Stomach (tissue), 4 donors: ENCODE data around the gene TAL2.

ENCODE experiments used
- CTCF ChIP-seq, 7 experiments: fragments of 450-650 bp in 4 of 7; fragments of 200-600 bp in 3 of 7; sonication (generic) in 3 of 7; IDR thresholded peaks; one replicate each; pipeline ENCODE4 v1.5.1; 2016 to 2019; ENCODE audit warnings: antibody characterized with exemption in 7 of 7, control low read depth in 2 of 7, mild to moderate bottlenecking in 1 of 7
- EP300 ChIP-seq: sonication (generic); formaldehyde crosslinking; IDR thresholded peaks from one replicate; pipeline ENCODE4 v1.6.1; 2017; ENCODE audit warnings: antibody characterized with exemption
- POLR2AphosphoS5 ChIP-seq, 3 donors: sonication (generic); formaldehyde crosslinking; IDR thresholded peaks; one replicate each; pipeline ENCODE4 v1.6.1; 2016; ENCODE audit warnings: antibody characterized with exemption in 3 of 3

DNA sequence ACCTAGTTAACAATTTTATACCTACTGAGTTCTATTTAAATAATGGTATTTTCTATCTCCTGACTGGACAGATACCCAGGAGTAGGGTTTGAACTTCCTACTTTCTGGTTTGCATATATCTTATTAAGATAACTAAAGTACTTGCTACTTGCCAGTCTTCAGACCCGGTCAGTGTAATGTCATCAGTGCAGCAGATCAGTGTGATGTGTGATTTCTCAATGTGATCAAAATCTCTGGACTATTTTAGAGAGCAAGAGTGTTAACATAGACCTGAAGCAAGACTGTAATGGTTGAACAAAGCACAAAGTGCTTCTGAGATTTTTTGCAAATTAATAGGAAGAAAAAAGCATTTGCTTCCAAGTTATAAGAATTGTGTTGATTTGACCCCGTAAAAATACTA, 38.9 kb downstream of the TAL2 start:
- TF ChIP-seq CTCF (IDR thresholded peaks at IDR 0.05) (no peak), EP300 (no peak), POLR2AphosphoS5 (IDR thresholded peaks at IDR 0.05) (no peak)
